Measurements from ENCODE around the gene CSK. TPM values are rescaled to one million over a fixed set of nuclear protein-coding genes. Genes with fewer than 3 reads are reported as not detected.

The CSK gene
- total RNA-seq, 2 experiments from 2014 or later = 114 to 118 TPM

GRCh38 chr15:74840851-74841775 lies 59.2 kb downstream of the CSK start:
- Histone ChIP-seq H3K27me3 (ENCODE audit: control insufficient read depth in 1 of 2, insufficient read depth in 2 of 2, low read length in 2 of 2) (no peaks in the 10 kb centered on the region), H3K36me3 (ENCODE audit: insufficient read depth, low read length) (peaks cover 40% of the 10 kb centered on the region), H3K4me3 (ENCODE audit: low read length) (no peak overlapping the region), H3K9me3 (ENCODE audit: control insufficient read depth in 1 of 2, insufficient read depth in 1 of 2, low read length in 2 of 2) (no peaks in the 10 kb centered on the region), H3K4me1 (ENCODE audit: insufficient read depth, low read length) (peaks cover 54% of the 10 kb centered on the region), H3K27ac (ENCODE audit: low read depth in 1 of 2, low read length in 2 of 2) (no peak overlapping the region)
- H3K36me3 Mint-ChIP-seq (ENCODE audit: low read depth) = peaks cover 42% of the 10 kb centered on the region
- ATAC-seq (ENCODE audit: poor library complexity) (no peak), DNase-seq (no peak)
- intact Hi-C loops (cut with DNase I, micrococcal nuclease) = loop anchor here (5.0 to 10.0 kb wide), 5 partner anchors 51 to 361 kb away; partner anchors contain the start of genes ARID3B (in 1 of the 2), C15orf39 (in 1 of the 2), EDC3 (in 1 of the 2) and MPI (in 1 of the 2)
- ChIA-PET POLR2A (interaction anchor here (1.1 to 1.7 kb wide), 3 partner anchors 48 to 61 kb away, joined by 3 to 4 read pairs (median 4); no protein-coding TSS in a partner anchor), CTCF (interaction anchor here (1.8 kb wide), 1 partner anchor 66 kb away, joined by 4 read pairs; the partner anchor contains the start of gene FAM219B)
- TF ChIP-seq CTCF (IDR thresholded peaks at IDR 0.05) = no peak
- peak overlapping the region; percentile 86 for H3K27ac Mint-ChIP-seq
- H3K27me3 Mint-ChIP-seq = no peaks in the 10 kb centered on the region
- H3K4me1 Mint-ChIP-seq (ENCODE audit: low read depth) = peaks cover 49% of the 10 kb centered on the region
- peak overlapping the region; percentile 92 for H3K4me3 Mint-ChIP-seq
- H3K9me3 Mint-ChIP-seq = no peaks in the 10 kb centered on the region

- Mint-ChIP-seq H3K36me3 (ENCODE audit: low read depth) (peaks cover 36% of the 10 kb centered on the region), H3K27me3 (no peaks in the 10 kb centered on the region), H3K27ac (peak overlapping the region; percentile 86), H3K4me3 (peak overlapping the region; percentile 92), H3K4me1 (ENCODE audit: low read depth) (peaks cover 52% of the 10 kb centered on the region), H3K9me3 (no peaks in the 10 kb centered on the region)
- no peaks in the 10 kb centered on the region for H3K9me3 ChIP-seq (ENCODE audit: control insufficient read depth in 1 of 2, insufficient read depth in 1 of 2, low read length in 2 of 2)
- CTCF ChIA-PET = interaction anchor here (1.5 to 2.5 kb wide), 4 partner anchors 54 to 66 kb away, joined by 4 to 7 read pairs (median 6); partner anchors contain the start of gene FAM219B
- H3K4me1 ChIP-seq (ENCODE audit: insufficient read depth, low read length) = peaks cover 61% of the 10 kb centered on the region
- TF ChIP-seq CTCF (IDR thresholded peaks at IDR 0.05) = no peak
- ATAC-seq (ENCODE audit: poor library complexity) (no peak), DNase-seq (no peak)
- H3K27me3 ChIP-seq (ENCODE audit: control insufficient read depth in 1 of 2, insufficient read depth in 2 of 2, low read length in 2 of 2) = no peaks in the 10 kb centered on the region
- POLR2A ChIA-PET = interaction anchor here (1.3 to 2.5 kb wide), 9 partner anchors 31 to 64 kb away, joined by 4 to 13 read pairs (median 7); partner anchors contain the start of genes FAM219B, MPI and SCAMP2
- peak overlapping the region; percentile 95 for H3K4me3 ChIP-seq (ENCODE audit: low read length)
- intact Hi-C loops (cut with DNase I, micrococcal nuclease) = loop anchor here (2.0 to 10.0 kb wide), 10 partner anchors 31 to 360 kb away; partner anchors contain the start of genes MPI (in 2 of the 2), ARID3B (in 1 of the 2), C15orf39 (in 1 of the 2) and COX5A (in 1 of the 2)
- peaks cover 33% of the 10 kb centered on the region for H3K36me3 ChIP-seq (ENCODE audit: insufficient read depth, low read length)
- H3K27ac ChIP-seq (ENCODE audit: low read depth in 1 of 2, low read length in 2 of 2) = no peak overlapping the region
These were observed 60.1 kb downstream of the CSK start for GRCh38 chr15:74841891-74842373.

Measured in CD4-positive, alpha-beta T cell (primary cell).